WTC11 (cell line): ENCODE measurements around the gene RCAN1. TPM values are rescaled to one million over a fixed set of nuclear protein-coding genes. Genes with fewer than 3 reads are reported as not detected.

Experiments
- ATAC-seq: fragments of 200-7000 bp; cut with Tn5 transposase; 2 replicates; pipeline ENCODE4 v1.10.0; 2021; ENCODE audit warnings: mild to moderate bottlenecking, moderate library complexity
- CTCF ChIA-PET: fragments of 300-600 bp; sonication (Branson Sonifier 250); formaldehyde crosslinking; loops from one replicate; lab custom pipeline; 2021; ENCODE audit warnings: antibody characterized with exemption; lab: Charles Lee
- POLR2A ChIA-PET: fragments of 350-600 bp; sonication (Branson Sonifier 250); formaldehyde crosslinking; loops from one replicate; lab custom pipeline; 2021; ENCODE audit warnings: antibody characterized with exemption; lab: Charles Lee
- DNase-seq: peaks from one replicate; pipeline ENCODE4 v3.0.0; 2021; ENCODE audit warnings: low spot score
- H3K27ac Mint-ChIP-seq: 2 replicates; pipeline ENCODE4 v1.8.0; 2021; ENCODE audit warnings: mixed read lengths
- H3K27me3 Mint-ChIP-seq: 2 replicates; pipeline ENCODE4 v1.8.0; 2021; ENCODE audit warnings: low read depth, mild to moderate bottlenecking, moderate library complexity, mixed read lengths
- H3K36me3 Mint-ChIP-seq: 2 replicates; pipeline ENCODE4 v1.8.0; 2021; ENCODE audit warnings: mixed read lengths
- H3K4me1 Mint-ChIP-seq: 2 replicates; pipeline ENCODE4 v1.8.0; 2022; ENCODE audit warnings: mixed read lengths
- H3K4me3 Mint-ChIP-seq: 2 replicates; pipeline ENCODE4 v1.8.0; 2021; ENCODE audit warnings: mild to moderate bottlenecking, moderate library complexity, mixed read lengths
- H3K9me3 Mint-ChIP-seq: 2 replicates; pipeline ENCODE4 v1.8.0; 2021; ENCODE audit warnings: mixed read lengths
- CBFB ChIP-seq: sonication (generic); formaldehyde crosslinking; IDR thresholded peaks from 2 replicates; pipeline ENCODE4 v1.8.1; 2022; ENCODE audit warnings: mild to moderate bottlenecking, low read depth, missing genetic modification reagents
- CREM ChIP-seq: sonication (generic); formaldehyde crosslinking; IDR thresholded peaks from 2 replicates; pipeline ENCODE4 v1.8.1; 2022; ENCODE audit warnings: mild to moderate bottlenecking, missing genetic modification reagents, moderate library complexity
- FOXJ3 ChIP-seq: sonication (generic); formaldehyde crosslinking; IDR thresholded peaks from 2 replicates; pipeline ENCODE4 v1.9.0; 2021; ENCODE audit warnings: missing genetic modification reagents, mild to moderate bottlenecking, borderline replicate concordance
- GABPB1 ChIP-seq: sonication (generic); formaldehyde crosslinking; IDR thresholded peaks from 2 replicates; pipeline ENCODE4 v1.8.1; 2023; ENCODE audit warnings: mild to moderate bottlenecking, missing genetic modification reagents
- HMGA2 ChIP-seq: fragments of 250-450 bp; sonication (Bioruptor Pico); IDR thresholded peaks from 2 replicates; pipeline ENCODE4 v1.4.0; 2021; ENCODE audit warnings: mild to moderate bottlenecking, moderate library complexity
- NFATC4 ChIP-seq: fragments of 250-450 bp; sonication (Bioruptor Pico); IDR thresholded peaks from 2 replicates; pipeline ENCODE4 v1.9.0; 2021; ENCODE audit warnings: mild to moderate bottlenecking
- PRRX2 ChIP-seq: fragments of 250-450 bp; sonication (Bioruptor Pico); IDR thresholded peaks from 2 replicates; pipeline ENCODE4 v1.8.0; 2021; ENCODE audit warnings: mild to moderate bottlenecking
- SMAD3 ChIP-seq: sonication (generic); formaldehyde crosslinking; IDR thresholded peaks from 2 replicates; pipeline ENCODE4 v1.8.0; 2022; ENCODE audit warnings: missing genetic modification reagents, mild to moderate bottlenecking, borderline replicate concordance
- SOX15 ChIP-seq: fragments of 250-450 bp; sonication (Bioruptor Pico); IDR thresholded peaks from 2 replicates; pipeline ENCODE4 v1.9.0; 2021; ENCODE audit warnings: mild to moderate bottlenecking
- TEAD1 ChIP-seq: sonication (generic); formaldehyde crosslinking; IDR thresholded peaks from 2 replicates; pipeline ENCODE4 v1.8.0; 2022; ENCODE audit warnings: mild to moderate bottlenecking, missing genetic modification reagents
- ZNF138 ChIP-seq: sonication (generic); formaldehyde crosslinking; conservative IDR thresholded peaks from 2 replicates; pipeline ENCODE4 v1.8.1; 2022; ENCODE audit warnings: mild to moderate bottlenecking, moderate library complexity, missing genetic modification reagents
- total RNA-seq: library from RNA; stranded (reverse); gene quantifications from 3 replicates; pipeline ENCODE4 v1.2.3, GENCODE V29; 2021
- TF ChIP-seq, protein P1 (sequence below): sonication (generic); formaldehyde crosslinking; IDR thresholded peaks from 2 replicates; pipeline ENCODE4 v1.8.1; 2023; ENCODE audit warnings: mild to moderate bottlenecking, missing genetic modification reagents, moderate library complexity
- TF ChIP-seq, protein P2 (sequence below): sonication (generic); formaldehyde crosslinking; IDR thresholded peaks from 2 replicates; pipeline ENCODE4 v1.8.0; 2022; ENCODE audit warnings: mild to moderate bottlenecking, missing genetic modification reagents
- TF ChIP-seq, protein P3 (sequence below): sonication (generic); formaldehyde crosslinking; IDR thresholded peaks from 2 replicates; pipeline ENCODE4 v1.8.1; 2023; ENCODE audit warnings: mild to moderate bottlenecking, missing genetic modification reagents
- TF ChIP-seq, protein P4 (sequence below): sonication (generic); formaldehyde crosslinking; IDR thresholded peaks from 2 replicates; pipeline ENCODE4 v1.8.1; 2022; ENCODE audit warnings: mild to moderate bottlenecking, missing genetic modification reagents, moderate library complexity, borderline replicate concordance
- TF ChIP-seq, protein P5 (sequence below): sonication (generic); formaldehyde crosslinking; IDR thresholded peaks from 2 replicates; pipeline ENCODE4 v1.8.0; 2023; ENCODE audit warnings: mild to moderate bottlenecking, missing genetic modification reagents
- TF ChIP-seq, protein P6 (sequence below): sonication (generic); formaldehyde crosslinking; IDR thresholded peaks from 2 replicates; pipeline ENCODE4 v1.8.1; 2022; ENCODE audit warnings: low read depth, mild to moderate bottlenecking, moderate library complexity, missing genetic modification reagents, borderline replicate concordance
- TF ChIP-seq, protein P7 (sequence below): sonication (generic); formaldehyde crosslinking; IDR thresholded peaks from 2 replicates; pipeline ENCODE4 v1.8.1; 2023; ENCODE audit warnings: mild to moderate bottlenecking, missing genetic modification reagents

The RCAN1 gene
- total RNA-seq, 1 experiment from 2014 or later = 5.9 TPM

DNA sequence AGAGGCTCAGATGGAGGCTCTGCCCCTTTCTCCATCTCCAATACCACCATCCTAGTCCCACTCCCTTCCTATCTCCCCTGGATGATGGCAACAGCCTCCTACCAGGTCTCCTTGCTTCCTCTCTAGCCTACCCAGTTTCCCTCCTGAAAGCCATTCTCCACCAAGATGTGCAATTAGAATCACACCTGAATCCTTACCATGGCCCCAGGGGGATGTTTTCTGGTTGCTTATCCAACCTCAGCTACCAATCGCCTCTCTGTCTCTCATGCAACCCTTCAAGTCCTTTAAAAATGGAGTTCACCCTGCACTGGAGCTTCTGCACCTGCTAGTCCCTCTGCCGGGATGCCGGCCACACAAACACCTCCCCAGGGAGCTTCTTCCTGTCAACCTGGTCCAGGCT is 2.9 kb downstream of the RCAN1 start (continued):
- TF ChIP-seq SMAD3 (CRISPR knock-in tag) = no peak
- no peak for TF ChIP-seq SOX15 (CRISPR knock-in tag)

DNA sequence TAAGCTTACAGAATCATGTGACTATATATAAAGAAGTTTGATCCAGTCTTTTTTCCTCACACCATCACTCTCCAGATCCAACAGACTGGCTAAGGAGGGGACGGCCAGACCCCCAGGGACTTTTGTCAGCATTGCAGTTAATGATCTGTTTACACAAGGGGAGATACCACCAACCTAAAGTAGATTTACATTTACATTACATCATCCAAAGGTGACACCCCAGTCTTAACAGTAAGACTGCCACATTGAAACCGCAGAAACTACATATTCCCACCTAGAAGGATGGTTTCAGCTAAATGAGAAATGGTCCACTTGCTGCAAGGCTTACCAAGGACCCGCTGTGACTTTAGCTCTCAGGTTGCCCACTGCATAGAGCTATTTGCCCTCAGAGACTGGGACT is 3.4 kb downstream of the RCAN1 start:
- no peak overlapping the region for H3K4me3 Mint-ChIP-seq
- ChIA-PET POLR2A (no interaction called here), CTCF (interaction anchor here (0.9 to 3.6 kb wide), 5 partner anchors 9 to 103 kb away, joined by 3 to 26 read pairs (median 3); no protein-coding TSS in a partner anchor)
- no peaks in the 10 kb centered on the region for H3K36me3 Mint-ChIP-seq
- no peak for ATAC-seq
- peaks cover 7% of the 10 kb centered on the region; the same call in 1 of the 2 replicates for H3K4me1 Mint-ChIP-seq
- peaks cover 4% of the 10 kb centered on the region for H3K9me3 Mint-ChIP-seq
- H3K27ac Mint-ChIP-seq = no peak overlapping the region
- DNase-seq = no peak
- TF ChIP-seq, protein P1, sequence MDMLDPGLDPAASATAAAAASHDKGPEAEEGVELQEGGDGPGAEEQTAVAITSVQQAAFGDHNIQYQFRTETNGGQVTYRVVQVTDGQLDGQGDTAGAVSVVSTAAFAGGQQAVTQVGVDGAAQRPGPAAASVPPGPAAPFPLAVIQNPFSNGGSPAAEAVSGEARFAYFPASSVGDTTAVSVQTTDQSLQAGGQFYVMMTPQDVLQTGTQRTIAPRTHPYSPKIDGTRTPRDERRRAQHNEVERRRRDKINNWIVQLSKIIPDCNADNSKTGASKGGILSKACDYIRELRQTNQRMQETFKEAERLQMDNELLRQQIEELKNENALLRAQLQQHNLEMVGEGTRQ (CRISPR knock-in tag) = no peak
- TF ChIP-seq CREM (CRISPR knock-in tag) (no peak), CBFB (CRISPR knock-in tag) (no peak), NFATC4 (no peak), FOXJ3 (CRISPR knock-in tag) (no peak), GABPB1 (no peak), TEAD1 (CRISPR knock-in tag) (no peak)
- TF ChIP-seq, protein P2, sequence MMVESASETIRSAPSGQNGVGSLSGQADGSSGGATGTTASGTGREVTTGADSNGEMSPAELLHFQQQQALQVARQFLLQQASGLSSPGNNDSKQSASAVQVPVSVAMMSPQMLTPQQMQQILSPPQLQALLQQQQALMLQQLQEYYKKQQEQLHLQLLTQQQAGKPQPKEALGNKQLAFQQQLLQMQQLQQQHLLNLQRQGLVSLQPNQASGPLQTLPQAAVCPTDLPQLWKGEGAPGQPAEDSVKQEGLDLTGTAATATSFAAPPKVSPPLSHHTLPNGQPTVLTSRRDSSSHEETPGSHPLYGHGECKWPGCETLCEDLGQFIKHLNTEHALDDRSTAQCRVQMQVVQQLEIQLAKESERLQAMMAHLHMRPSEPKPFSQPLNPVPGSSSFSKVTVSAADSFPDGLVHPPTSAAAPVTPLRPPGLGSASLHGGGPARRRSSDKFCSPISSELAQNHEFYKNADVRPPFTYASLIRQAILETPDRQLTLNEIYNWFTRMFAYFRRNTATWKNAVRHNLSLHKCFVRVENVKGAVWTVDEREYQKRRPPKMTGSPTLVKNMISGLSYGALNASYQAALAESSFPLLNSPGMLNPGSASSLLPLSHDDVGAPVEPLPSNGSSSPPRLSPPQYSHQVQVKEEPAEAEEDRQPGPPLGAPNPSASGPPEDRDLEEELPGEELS (CRISPR knock-in tag) = no peak
- TF ChIP-seq, protein P3, sequence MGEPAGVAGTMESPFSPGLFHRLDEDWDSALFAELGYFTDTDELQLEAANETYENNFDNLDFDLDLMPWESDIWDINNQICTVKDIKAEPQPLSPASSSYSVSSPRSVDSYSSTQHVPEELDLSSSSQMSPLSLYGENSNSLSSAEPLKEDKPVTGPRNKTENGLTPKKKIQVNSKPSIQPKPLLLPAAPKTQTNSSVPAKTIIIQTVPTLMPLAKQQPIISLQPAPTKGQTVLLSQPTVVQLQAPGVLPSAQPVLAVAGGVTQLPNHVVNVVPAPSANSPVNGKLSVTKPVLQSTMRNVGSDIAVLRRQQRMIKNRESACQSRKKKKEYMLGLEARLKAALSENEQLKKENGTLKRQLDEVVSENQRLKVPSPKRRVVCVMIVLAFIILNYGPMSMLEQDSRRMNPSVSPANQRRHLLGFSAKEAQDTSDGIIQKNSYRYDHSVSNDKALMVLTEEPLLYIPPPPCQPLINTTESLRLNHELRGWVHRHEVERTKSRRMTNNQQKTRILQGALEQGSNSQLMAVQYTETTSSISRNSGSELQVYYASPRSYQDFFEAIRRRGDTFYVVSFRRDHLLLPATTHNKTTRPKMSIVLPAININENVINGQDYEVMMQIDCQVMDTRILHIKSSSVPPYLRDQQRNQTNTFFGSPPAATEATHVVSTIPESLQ (CRISPR knock-in tag) = no peak
- TF ChIP-seq, protein P4, sequence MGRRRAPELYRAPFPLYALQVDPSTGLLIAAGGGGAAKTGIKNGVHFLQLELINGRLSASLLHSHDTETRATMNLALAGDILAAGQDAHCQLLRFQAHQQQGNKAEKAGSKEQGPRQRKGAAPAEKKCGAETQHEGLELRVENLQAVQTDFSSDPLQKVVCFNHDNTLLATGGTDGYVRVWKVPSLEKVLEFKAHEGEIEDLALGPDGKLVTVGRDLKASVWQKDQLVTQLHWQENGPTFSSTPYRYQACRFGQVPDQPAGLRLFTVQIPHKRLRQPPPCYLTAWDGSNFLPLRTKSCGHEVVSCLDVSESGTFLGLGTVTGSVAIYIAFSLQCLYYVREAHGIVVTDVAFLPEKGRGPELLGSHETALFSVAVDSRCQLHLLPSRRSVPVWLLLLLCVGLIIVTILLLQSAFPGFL = no peak
- H3K27me3 Mint-ChIP-seq = peaks cover 38% of the 10 kb centered on the region

DNA sequence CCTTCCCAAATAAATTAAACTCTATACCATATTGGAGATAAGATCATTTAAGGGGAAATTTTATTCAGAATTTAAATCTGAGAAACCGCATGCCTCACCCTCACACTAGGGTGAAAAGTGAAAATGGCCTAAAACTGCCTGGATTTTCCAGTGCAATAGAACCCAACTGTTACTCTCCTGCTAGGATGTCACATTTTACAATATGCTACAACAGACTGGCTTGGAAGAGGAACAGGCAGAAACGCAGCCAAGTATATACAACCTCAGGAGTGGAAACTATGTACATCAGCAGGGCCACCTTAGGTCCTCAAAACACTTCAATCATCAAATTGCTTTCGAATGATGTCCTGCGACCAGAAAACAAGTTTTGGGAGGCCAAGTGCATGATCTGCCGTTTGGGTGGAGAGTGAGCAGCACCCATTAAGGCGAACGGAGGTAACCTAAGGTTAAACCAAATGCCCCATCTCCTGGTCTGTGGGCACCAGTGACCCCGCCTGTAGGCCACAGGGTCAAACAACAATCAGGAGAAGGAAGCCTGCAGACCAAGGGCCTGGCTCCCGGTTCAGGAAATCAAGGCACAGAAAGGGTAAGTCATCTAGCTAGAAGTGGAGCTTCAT is 4.9 kb downstream of the RCAN1 start:
- no peak overlapping the region for H3K4me3 Mint-ChIP-seq
- CTCF ChIA-PET = interaction anchor here (2.9 kb wide), 1 partner anchor 100 kb away, joined by 10 read pairs; no protein-coding TSS in a partner anchor
- H3K36me3 Mint-ChIP-seq = no peaks in the 10 kb centered on the region
- H3K9me3 Mint-ChIP-seq = peaks cover 4% of the 10 kb centered on the region
- H3K4me1 Mint-ChIP-seq = peaks cover 4% of the 10 kb centered on the region; the same call in 1 of the 2 replicates
- peaks cover 29% of the 10 kb centered on the region for H3K27me3 Mint-ChIP-seq
- ATAC-seq (no peak), DNase-seq (no peak)
- POLR2A ChIA-PET = no interaction called here
- H3K27ac Mint-ChIP-seq = no peak overlapping the region
- TF ChIP-seq PRRX2 (CRISPR knock-in tag) (no peak), SMAD3 (CRISPR knock-in tag) (no peak), ZNF138 (no peak), FOXJ3 (CRISPR knock-in tag) (no peak), HMGA2 (no peak), SOX15 (CRISPR knock-in tag) (no peak)
- TF ChIP-seq, protein P5, sequence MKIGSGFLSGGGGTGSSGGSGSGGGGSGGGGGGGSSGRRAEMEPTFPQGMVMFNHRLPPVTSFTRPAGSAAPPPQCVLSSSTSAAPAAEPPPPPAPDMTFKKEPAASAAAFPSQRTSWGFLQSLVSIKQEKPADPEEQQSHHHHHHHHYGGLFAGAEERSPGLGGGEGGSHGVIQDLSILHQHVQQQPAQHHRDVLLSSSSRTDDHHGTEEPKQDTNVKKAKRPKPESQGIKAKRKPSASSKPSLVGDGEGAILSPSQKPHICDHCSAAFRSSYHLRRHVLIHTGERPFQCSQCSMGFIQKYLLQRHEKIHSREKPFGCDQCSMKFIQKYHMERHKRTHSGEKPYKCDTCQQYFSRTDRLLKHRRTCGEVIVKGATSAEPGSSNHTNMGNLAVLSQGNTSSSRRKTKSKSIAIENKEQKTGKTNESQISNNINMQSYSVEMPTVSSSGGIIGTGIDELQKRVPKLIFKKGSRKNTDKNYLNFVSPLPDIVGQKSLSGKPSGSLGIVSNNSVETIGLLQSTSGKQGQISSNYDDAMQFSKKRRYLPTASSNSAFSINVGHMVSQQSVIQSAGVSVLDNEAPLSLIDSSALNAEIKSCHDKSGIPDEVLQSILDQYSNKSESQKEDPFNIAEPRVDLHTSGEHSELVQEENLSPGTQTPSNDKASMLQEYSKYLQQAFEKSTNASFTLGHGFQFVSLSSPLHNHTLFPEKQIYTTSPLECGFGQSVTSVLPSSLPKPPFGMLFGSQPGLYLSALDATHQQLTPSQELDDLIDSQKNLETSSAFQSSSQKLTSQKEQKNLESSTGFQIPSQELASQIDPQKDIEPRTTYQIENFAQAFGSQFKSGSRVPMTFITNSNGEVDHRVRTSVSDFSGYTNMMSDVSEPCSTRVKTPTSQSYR (CRISPR knock-in tag) = no peak
- TF ChIP-seq, protein P6, sequence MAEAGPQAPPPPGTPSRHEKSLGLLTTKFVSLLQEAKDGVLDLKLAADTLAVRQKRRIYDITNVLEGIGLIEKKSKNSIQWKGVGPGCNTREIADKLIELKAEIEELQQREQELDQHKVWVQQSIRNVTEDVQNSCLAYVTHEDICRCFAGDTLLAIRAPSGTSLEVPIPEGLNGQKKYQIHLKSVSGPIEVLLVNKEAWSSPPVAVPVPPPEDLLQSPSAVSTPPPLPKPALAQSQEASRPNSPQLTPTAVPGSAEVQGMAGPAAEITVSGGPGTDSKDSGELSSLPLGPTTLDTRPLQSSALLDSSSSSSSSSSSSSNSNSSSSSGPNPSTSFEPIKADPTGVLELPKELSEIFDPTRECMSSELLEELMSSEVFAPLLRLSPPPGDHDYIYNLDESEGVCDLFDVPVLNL (CRISPR knock-in tag) = no peak
- TF ChIP-seq, protein P7, sequence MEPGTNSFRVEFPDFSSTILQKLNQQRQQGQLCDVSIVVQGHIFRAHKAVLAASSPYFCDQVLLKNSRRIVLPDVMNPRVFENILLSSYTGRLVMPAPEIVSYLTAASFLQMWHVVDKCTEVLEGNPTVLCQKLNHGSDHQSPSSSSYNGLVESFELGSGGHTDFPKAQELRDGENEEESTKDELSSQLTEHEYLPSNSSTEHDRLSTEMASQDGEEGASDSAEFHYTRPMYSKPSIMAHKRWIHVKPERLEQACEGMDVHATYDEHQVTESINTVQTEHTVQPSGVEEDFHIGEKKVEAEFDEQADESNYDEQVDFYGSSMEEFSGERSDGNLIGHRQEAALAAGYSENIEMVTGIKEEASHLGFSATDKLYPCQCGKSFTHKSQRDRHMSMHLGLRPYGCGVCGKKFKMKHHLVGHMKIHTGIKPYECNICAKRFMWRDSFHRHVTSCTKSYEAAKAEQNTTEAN (CRISPR knock-in tag) = no peak
- TF ChIP-seq, protein P2 (CRISPR knock-in tag) = no peak
